IPS-15b (cell line): ENCODE data around the gene RHBDD3.

Source experiments
- H3K27me3 ChIP-seq: one replicate; pipeline ENCODE4 v1.6.1; 2013; ENCODE audit warnings: low read length; ENCODE audit not compliant: control insufficient read depth, insufficient read depth
- H3K36me3 ChIP-seq: one replicate; pipeline ENCODE4 v1.6.1; 2013; ENCODE audit warnings: low read length; ENCODE audit not compliant: control insufficient read depth, insufficient read depth
- H3K4me1 ChIP-seq: one replicate; pipeline ENCODE4 v1.6.1; 2013; ENCODE audit warnings: mild to moderate bottlenecking, low read length; ENCODE audit not compliant: control insufficient read depth, insufficient read depth
- H3K4me3 ChIP-seq: one replicate; pipeline ENCODE4 v1.5.1; 2013; ENCODE audit warnings: low read depth, low read length
- H3K9ac ChIP-seq: one replicate; pipeline ENCODE4 v1.6.1; 2013; ENCODE audit warnings: low read depth, mild to moderate bottlenecking, low read length
- H3K9me3 ChIP-seq: one replicate; pipeline ENCODE4 v1.6.1; 2013; ENCODE audit warnings: mild to moderate bottlenecking, low read length; ENCODE audit not compliant: control insufficient read depth, insufficient read depth

The RHBDD3 gene

GRCh38 chr22:29310065-29310862 is 42.5 kb upstream of the RHBDD3 start:
- Histone ChIP-seq H3K27me3 (peaks cover 25% of the 10 kb centered on the region), H3K4me3 (no peak overlapping the region), H3K9me3 (no peaks in the 10 kb centered on the region), H3K9ac (no peak overlapping the region), H3K4me1 (peaks cover 14% of the 10 kb centered on the region), H3K36me3 (no peaks in the 10 kb centered on the region)

GRCh38 chr22:29309332-29310064 is 41.7 kb upstream of the RHBDD3 start:
- no peaks in the 10 kb centered on the region for H3K36me3 ChIP-seq
- H3K9me3 ChIP-seq: no peaks in the 10 kb centered on the region
- H3K27me3 ChIP-seq: peaks cover 17% of the 10 kb centered on the region
- no peak overlapping the region for H3K4me3 ChIP-seq
- peaks cover 13% of the 10 kb centered on the region for H3K4me1 ChIP-seq
- no peak overlapping the region for H3K9ac ChIP-seq

GRCh38 chr22:29308791-29309262 is 41.0 kb upstream of the RHBDD3 start:
- Histone ChIP-seq H3K4me1 (peaks cover 8% of the 10 kb centered on the region), H3K9ac (no peak overlapping the region), H3K9me3 (no peaks in the 10 kb centered on the region), H3K36me3 (no peaks in the 10 kb centered on the region), H3K27me3 (peaks cover 10% of the 10 kb centered on the region), H3K4me3 (no peak overlapping the region)

GRCh38 chr22:29308148-29308790 is 40.5 kb upstream of the RHBDD3 start:
- peaks cover 7% of the 10 kb centered on the region for H3K4me1 ChIP-seq
- H3K9ac ChIP-seq: no peak overlapping the region
- no peaks in the 10 kb centered on the region for H3K36me3 ChIP-seq
- H3K9me3 ChIP-seq: no peaks in the 10 kb centered on the region
- peaks cover 5% of the 10 kb centered on the region for H3K27me3 ChIP-seq
- H3K4me3 ChIP-seq: no peak overlapping the region

GRCh38 chr22:29307596-29308147 is 39.9 kb upstream of the RHBDD3 start:
- H3K4me3 ChIP-seq: peak overlapping the region; percentile 56
- no peaks in the 10 kb centered on the region for H3K36me3 ChIP-seq
- peaks cover under 1% of the 10 kb centered on the region for H3K27me3 ChIP-seq
- no peaks in the 10 kb centered on the region for H3K9me3 ChIP-seq
- peaks cover 3% of the 10 kb centered on the region for H3K4me1 ChIP-seq
- no peak overlapping the region for H3K9ac ChIP-seq

GRCh38 chr22:29306835-29307595 is 39.2 kb upstream of the RHBDD3 start:
- Histone ChIP-seq H3K9ac (peak overlapping the region; percentile 70), H3K9me3 (no peaks in the 10 kb centered on the region), H3K4me3 (peak overlapping the region; percentile 79), H3K4me1 (peaks cover 3% of the 10 kb centered on the region), H3K36me3 (no peaks in the 10 kb centered on the region), H3K27me3 (no peaks in the 10 kb centered on the region)

- Histone ChIP-seq H3K4me1 (peaks cover 3% of the 10 kb centered on the region), H3K27me3 (no peaks in the 10 kb centered on the region), H3K9me3 (no peaks in the 10 kb centered on the region), H3K9ac (peak within 1 kb of the TSS; percentile 70), H3K36me3 (no peaks in the 10 kb centered on the region), H3K4me3 (peak within 1 kb of the TSS; percentile 79)
Observed at GRCh38 chr22:29306175-29306834, 38.5 kb upstream of the RHBDD3 start, which contains the start of gene GAS2L1. Gene GAS2L1, plus strand, starts transcription at chr22:29306650. Its CDS starts 1,456 bp downstream, at chr22:29308106.

GRCh38 chr22:29305836-29306174 is 38.0 kb upstream of the RHBDD3 start:
- Histone ChIP-seq H3K9ac (no peak overlapping the region), H3K36me3 (peaks cover under 1% of the 10 kb centered on the region), H3K27me3 (no peaks in the 10 kb centered on the region), H3K9me3 (no peaks in the 10 kb centered on the region), H3K4me3 (peak overlapping the region; percentile 79), H3K4me1 (peaks cover 3% of the 10 kb centered on the region)

- H3K36me3 ChIP-seq: peaks cover 27% of the 10 kb centered on the region
- H3K4me1 ChIP-seq: peaks cover 3% of the 10 kb centered on the region
- H3K27me3 ChIP-seq: no peaks in the 10 kb centered on the region
- no peak overlapping the region for H3K4me3 ChIP-seq
- no peak overlapping the region for H3K9ac ChIP-seq
- H3K9me3 ChIP-seq: no peaks in the 10 kb centered on the region
Observed at GRCh38 chr22:29302681-29303465, 35.1 kb upstream of the RHBDD3 start.

GRCh38 chr22:29302402-29302680 is 34.6 kb upstream of the RHBDD3 start:
- Histone ChIP-seq H3K27me3 (no peaks in the 10 kb centered on the region), H3K9ac (no peak overlapping the region), H3K36me3 (peaks cover 32% of the 10 kb centered on the region), H3K4me3 (no peak overlapping the region), H3K4me1 (peaks cover 3% of the 10 kb centered on the region), H3K9me3 (no peaks in the 10 kb centered on the region)
